CD4-positive, alpha-beta T cell treated with Interleukin-12 subunit alpha and Interleukin-12 subunit beta, for 1 hour (primary cell): ENCODE measurements around the gene PIK3R6.
"Not testable (repeated sequence)": the region's sequence is repeated elsewhere in the genome, so short reads cannot be mapped to it uniquely, and the experiment has no call there.

Experiments used
- DNase-seq: peaks from one replicate; pipeline ENCODE4 v3.0.0-alpha.2; 2020

Gene PIK3R6

DNA sequence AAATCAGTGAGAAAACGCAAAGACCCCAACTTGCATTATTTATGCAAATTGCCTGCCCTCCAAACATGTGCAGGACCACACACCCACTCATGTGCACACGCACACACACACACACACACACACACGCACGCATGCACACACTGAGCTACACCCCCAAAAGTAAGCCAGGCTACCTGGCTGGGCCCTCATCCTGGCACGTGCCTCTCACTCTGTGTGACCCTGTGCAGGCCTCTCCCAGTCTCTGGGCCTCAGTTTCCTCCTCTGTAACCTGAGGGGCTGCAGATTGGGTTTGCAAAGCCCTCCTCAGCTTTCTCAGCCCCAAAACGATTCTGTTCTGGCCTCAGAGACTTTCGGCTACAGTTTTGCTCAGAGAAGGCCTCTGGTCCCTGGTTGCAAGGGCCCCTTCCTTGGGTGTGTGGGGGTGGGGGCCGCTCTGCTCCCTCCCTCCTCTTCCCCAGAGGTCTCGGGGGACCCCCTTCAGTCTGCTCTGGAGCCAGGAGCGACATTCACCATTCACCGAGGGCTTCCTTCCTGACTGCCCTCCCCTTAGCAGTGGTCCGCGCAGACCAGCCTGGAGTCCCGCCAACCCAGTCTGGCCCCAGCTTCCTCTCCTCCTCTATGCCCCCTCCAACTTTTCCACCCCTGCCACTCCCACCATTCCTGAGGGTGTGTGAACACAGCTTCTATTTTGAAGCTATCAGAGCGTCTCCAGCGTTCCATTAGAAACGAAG is 5.4 kb upstream of the PIK3R6 start:
- no peak for DNase-seq

- DNase-seq = no peak
Measured at GRCh38 chr17:8872036-8872704, 4.7 kb upstream of the PIK3R6 start.

DNA sequence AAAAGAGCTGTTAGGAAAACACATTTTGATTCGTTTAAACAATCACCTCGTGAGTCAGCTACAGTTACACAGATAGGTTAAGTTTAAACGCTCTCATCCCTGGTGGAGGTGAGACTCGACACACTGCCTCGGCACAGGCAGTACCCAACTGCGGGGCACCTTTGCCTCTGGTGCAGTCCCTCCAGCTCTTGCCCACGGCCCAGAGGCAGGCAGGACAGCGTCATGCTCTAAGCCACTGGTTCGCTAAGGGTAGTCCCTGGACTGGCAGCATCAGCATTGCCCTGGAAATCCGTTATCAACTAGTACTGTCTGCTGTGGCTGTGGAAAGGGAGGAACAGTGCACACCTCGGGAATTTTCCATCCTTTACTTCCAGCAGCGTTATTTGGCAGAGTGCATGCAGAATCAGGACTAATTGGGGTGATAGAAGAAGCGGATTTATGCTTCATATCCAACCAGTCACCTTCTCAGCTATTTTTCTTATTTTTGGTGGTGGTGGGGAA is 3.7 kb upstream of the PIK3R6 start:
- no peak for DNase-seq

GRCh38 chr17:8870406-8871040 is 3.0 kb upstream of the PIK3R6 start:
- no peak for DNase-seq

- DNase-seq = no peak
Measured at GRCh38 chr17:8869114-8869815, 1.8 kb upstream of the PIK3R6 start.

DNA sequence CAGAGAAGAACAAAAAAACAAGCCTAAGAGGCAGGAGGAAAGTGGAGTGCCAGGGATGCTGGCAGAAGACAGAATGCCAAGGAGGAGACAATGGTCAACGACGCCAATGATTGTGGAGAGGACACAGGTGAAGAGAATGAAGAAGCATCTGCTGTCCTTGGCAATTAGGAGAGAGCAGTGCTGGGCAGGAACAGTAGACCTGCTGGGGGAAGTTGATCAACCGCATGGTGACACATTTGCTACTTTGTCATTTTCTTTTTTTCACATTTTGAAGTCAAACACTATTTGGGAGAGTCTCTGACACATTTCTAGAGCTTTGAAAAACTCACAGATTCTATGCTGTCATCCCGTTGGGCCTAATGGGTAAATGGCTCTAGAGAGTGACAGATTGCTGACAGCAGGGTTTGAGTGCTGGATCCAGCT is 1.1 kb upstream of the PIK3R6 start:
- DNase-seq = no peak

- no peak for DNase-seq
Measured at GRCh38 chr17:8868092-8868491, 618 bp upstream of the PIK3R6 start.

- DNase-seq = no peak
Measured at GRCh38 chr17:8865811-8866210, 1.7 kb downstream of the PIK3R6 start.

DNA sequence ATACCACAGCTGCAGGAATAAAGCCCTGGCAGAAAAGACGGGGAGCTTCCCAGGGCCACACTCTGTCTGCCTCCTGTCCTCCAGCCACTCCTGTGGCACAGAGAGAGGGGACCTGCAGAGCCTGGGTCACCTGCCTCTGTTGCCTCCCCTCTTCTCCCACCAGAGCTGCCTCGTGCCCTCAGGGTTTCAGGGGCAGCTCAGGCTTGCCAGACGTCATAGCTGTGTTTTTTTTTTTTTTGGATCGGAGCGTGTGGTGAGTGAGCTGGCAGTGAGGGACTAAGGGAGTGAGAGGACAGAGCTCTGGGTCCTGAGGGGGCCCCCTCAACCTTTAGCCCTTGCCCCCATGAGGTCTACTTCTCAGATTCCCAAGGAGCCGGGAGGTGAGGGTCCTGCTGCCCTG is 2.1 kb downstream of the PIK3R6 start:
- no peak for DNase-seq

- no peak for DNase-seq
Measured at GRCh38 chr17:8862213-8863056, 5.0 kb downstream of the PIK3R6 start.

- no peak for DNase-seq
Measured at GRCh38 chr17:8861495-8862181, 5.8 kb downstream of the PIK3R6 start.

DNA sequence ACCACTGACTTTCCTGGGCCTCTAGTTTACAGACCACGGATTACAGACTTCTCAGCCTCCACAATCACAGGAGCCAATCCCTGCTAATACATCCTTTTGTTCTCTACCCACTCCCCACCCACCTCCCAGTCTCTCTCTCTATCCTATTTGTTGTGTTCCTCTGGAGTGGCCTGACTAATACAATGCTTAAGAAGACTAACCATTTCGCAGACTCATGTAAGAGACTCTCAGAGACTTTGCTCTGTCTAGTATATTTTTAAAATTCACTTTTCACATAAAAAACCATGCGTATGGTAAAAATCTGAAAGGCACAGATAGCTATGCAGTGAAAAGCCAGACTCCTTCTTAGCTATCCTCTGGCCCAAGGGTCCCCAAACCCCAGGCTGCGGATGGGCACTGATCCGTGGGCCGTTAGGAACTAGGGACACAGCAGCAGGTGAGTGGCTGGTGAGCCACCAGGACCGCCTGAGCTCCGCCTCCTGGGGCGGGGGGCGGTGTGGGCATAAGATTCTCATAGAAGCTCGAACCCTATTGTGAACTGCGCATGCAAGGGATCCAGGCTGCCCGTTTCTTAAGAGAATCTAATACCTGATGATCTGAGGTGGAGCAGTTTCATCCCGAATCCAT is 7.6 kb downstream of the PIK3R6 start:
- DNase-seq = no peak

- DNase-seq = no peak
Measured at GRCh38 chr17:8859027-8859803, 8.3 kb downstream of the PIK3R6 start.

- DNase-seq = peak; percentile 17
Measured at GRCh38 chr17:8857919-8858318, 9.6 kb downstream of the PIK3R6 start.

GRCh38 chr17:8856869-8857575 is 10.5 kb downstream of the PIK3R6 start:
- no peak for DNase-seq

- not testable (repeated sequence) for DNase-seq
Measured at GRCh38 chr17:8856205-8856603, 11.3 kb downstream of the PIK3R6 start.

DNA sequence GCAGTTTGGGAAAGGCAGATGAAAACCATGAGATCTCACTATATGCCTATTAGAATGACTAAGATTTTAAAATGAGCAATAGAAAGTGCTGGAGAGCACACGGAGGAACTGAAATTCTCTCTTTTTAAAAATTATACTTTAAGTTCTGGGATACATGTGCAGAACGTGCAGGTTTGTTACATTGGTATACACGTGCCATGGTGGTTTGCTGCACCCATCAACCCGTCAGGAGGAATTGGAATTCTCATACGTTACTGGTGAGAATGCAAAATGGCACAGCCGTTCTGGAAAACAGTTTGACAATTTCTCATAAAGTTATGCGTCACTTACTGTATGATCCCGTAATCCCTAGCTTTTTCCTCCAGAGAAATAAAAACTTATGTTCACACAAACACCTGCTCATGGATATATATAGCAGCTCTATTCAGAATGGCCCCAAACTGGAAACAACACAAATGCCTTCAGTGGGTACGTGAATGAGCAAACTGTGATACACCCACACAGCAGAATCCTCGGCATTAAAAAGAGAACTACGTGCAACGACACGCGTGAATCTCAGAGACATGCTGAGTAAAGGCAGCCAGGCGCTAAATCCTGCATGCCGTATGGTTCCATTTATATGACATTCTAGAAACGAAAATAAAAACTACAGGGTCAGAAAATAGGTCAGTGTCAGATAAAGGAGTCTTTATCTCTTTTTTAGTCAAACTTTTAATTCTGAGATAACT is 11.8 kb downstream of the PIK3R6 start:
- DNase-seq = no peak

- no peak for DNase-seq
Measured at GRCh38 chr17:8851600-8851999, 15.9 kb downstream of the PIK3R6 start.
